Smooth muscle cell (in vitro differentiated cells): Measurements from ENCODE around the gene SPACDR. TPM values are rescaled to one million over a fixed set of nuclear protein-coding genes. Genes with fewer than 3 reads are reported as not detected.
A peak's percentile ranks its signal among the peaks of the same experiment; 100 is the strongest.
"Not testable (repeated sequence)": the region's sequence is repeated elsewhere in the genome, so short reads cannot be mapped to it uniquely, and the experiment has no call there.

ENCODE experiments used
- DNase-seq: peaks from one replicate; lab custom pipeline; 2025; ENCODE audit not compliant: unreplicated experiment; lab: John Stamatoyannopoulos, UW
- H2AFZ ChIP-seq: fragments of 200-600 bp; sonication (generic); 2 replicates; pipeline ENCODE4 v1.6.0; 2016; ENCODE audit warnings: antibody characterized with exemption, low read depth, mild to moderate bottlenecking
- H3F3A ChIP-seq: fragments of 200-600 bp; sonication (generic); 2 replicates; pipeline ENCODE4 v1.6.0; 2017; ENCODE audit warnings: antibody characterized with exemption, low read depth
- H3K27ac ChIP-seq: fragments of 200-600 bp; sonication (generic); 2 replicates; pipeline ENCODE4 v1.5.1; 2016; ENCODE audit warnings: low read depth, mild to moderate bottlenecking
- H3K27me3 ChIP-seq: fragments of 200-600 bp; sonication (generic); 2 replicates; pipeline ENCODE4 v1.6.1; 2016; ENCODE audit warnings: low read depth, mild to moderate bottlenecking
- H3K36me3 ChIP-seq: fragments of 200-600 bp; sonication (generic); 2 replicates; pipeline ENCODE4 v1.5.1; 2016; ENCODE audit warnings: low read depth
- H3K4me1 ChIP-seq: fragments of 200-600 bp; sonication (generic); 2 replicates; pipeline ENCODE4 v1.5.1; 2016; ENCODE audit warnings: low read depth
- H3K4me2 ChIP-seq: fragments of 200-600 bp; sonication (generic); 2 replicates; pipeline ENCODE4 v1.6.0; 2016; ENCODE audit warnings: mild to moderate bottlenecking
- H3K4me3 ChIP-seq: fragments of 200-600 bp; sonication (generic); 2 replicates; pipeline ENCODE4 v1.5.1; 2016; ENCODE audit warnings: mild to moderate bottlenecking
- H3K79me2 ChIP-seq: fragments of 200-600 bp; sonication (generic); 2 replicates; pipeline ENCODE4 v1.6.0; 2016; ENCODE audit warnings: low read depth, mild to moderate bottlenecking
- H3K9ac ChIP-seq: fragments of 200-600 bp; sonication (generic); 2 replicates; pipeline ENCODE4 v1.6.0; 2016; ENCODE audit warnings: low read depth
- H3K9me3 ChIP-seq: fragments of 200-600 bp; sonication (generic); replicated peaks from 2 replicates; pipeline ENCODE4 v1.5.1; 2016; ENCODE audit warnings: low read depth
- H4K20me1 ChIP-seq: fragments of 200-600 bp; sonication (generic); 2 replicates; pipeline ENCODE4 v1.6.0; 2016; ENCODE audit warnings: low read depth
- WGBS: methylation state at CpG from one replicate; pipeline ENCODE4 v1.1.7; 2016; ENCODE audit warnings: low lambda C conversion rate; 5-methylcytosine and 5-hydroxymethylcytosine counted together
- polyA plus RNA-seq: library from polyadenylated mRNA; unstranded; fragments of >200 nt; fragmentation: Nextera tagmentation; extraction: Ambion mirVana; gene quantifications from 2 replicates; pipeline ENCODE4 v1.2.1, GENCODE V29; 2016
- total RNA-seq: library from RNA; depleted of rRNA; stranded (reverse); fragments of >200 nt; gene quantifications from 2 replicates; pipeline ENCODE4 v1.2.3, GENCODE V29; 2014
- TF ChIP-seq, protein P1 (sequence below): fragments of 200-600 bp; sonication (generic); IDR thresholded peaks from 2 replicates; pipeline ENCODE4 v1.5.1; 2017; ENCODE audit warnings: borderline replicate concordance, mild to moderate bottlenecking, antibody characterized with exemption; ENCODE audit not compliant: insufficient read depth, poor library complexity, severe bottlenecking

The SPACDR gene
- total and polyA plus RNA-seq, 2 experiments from 2014 or later, result 0.58 TPM; not detected in 1

DNA sequence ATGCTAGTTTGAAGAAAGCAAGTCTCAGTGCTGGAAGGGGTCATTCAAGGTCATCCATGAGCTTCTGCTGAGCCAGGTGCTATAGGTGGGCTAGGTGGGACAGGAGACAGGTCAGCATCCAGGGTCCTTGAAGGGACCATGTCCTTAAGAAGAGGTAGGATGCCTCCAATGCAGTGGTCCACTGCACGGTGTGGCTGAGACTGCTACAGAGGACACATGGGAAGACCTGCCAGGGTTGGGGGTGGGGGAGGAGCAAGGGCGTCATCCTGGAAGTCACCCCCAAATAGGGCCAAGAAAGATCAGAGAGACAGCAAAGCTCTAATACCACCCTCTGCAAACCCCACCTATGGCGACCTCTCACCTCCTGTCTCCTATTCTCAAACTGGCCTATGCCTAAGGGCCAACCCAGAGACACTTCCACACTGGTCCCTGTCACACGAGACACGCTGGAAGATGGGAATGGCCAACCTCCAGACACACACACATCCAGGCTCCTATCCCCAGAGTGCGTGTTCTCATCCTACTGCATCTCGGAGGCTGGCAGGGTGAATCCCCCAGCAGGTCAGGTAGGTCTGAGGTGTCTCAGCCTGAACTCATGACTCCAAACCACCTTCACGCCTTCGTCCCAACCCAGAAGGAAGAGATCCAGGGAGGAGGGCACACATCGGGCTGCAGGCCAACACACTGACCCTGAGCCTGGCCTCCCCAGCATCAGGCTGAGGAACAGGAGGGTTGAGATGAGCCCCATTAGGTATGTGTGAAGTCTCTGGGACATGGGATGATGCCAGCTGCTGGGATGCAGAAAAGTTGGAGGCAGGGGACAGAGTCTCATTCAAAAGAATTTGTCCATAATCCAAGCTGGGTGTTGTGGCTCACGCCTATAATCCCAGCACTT is 22.2 kb downstream of the SPACDR start:
- DNase-seq, result no peak
- no peak overlapping the region for H3K9ac ChIP-seq
- peaks cover 5% of the 10 kb centered on the region for H3F3A ChIP-seq
- no peak overlapping the region for H2AFZ ChIP-seq
- no peaks in the 10 kb centered on the region for H3K9me3 ChIP-seq
- no peaks in the 10 kb centered on the region for H3K27me3 ChIP-seq
- no peak overlapping the region for H3K4me3 ChIP-seq
- H4K20me1 ChIP-seq, result no peaks in the 10 kb centered on the region
- WGBS, result 97% methylated on average over 11 of the region's 11 CpGs
- H3K27ac ChIP-seq, result no peak overlapping the region
- no peaks in the 10 kb centered on the region for H3K79me2 ChIP-seq
- H3K4me2 ChIP-seq, result no peak overlapping the region
- no peaks in the 10 kb centered on the region for H3K4me1 ChIP-seq
- H3K36me3 ChIP-seq, result no peaks in the 10 kb centered on the region
- TF ChIP-seq, protein P1, sequence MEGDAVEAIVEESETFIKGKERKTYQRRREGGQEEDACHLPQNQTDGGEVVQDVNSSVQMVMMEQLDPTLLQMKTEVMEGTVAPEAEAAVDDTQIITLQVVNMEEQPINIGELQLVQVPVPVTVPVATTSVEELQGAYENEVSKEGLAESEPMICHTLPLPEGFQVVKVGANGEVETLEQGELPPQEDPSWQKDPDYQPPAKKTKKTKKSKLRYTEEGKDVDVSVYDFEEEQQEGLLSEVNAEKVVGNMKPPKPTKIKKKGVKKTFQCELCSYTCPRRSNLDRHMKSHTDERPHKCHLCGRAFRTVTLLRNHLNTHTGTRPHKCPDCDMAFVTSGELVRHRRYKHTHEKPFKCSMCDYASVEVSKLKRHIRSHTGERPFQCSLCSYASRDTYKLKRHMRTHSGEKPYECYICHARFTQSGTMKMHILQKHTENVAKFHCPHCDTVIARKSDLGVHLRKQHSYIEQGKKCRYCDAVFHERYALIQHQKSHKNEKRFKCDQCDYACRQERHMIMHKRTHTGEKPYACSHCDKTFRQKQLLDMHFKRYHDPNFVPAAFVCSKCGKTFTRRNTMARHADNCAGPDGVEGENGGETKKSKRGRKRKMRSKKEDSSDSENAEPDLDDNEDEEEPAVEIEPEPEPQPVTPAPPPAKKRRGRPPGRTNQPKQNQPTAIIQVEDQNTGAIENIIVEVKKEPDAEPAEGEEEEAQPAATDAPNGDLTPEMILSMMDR, result no peak

DNA sequence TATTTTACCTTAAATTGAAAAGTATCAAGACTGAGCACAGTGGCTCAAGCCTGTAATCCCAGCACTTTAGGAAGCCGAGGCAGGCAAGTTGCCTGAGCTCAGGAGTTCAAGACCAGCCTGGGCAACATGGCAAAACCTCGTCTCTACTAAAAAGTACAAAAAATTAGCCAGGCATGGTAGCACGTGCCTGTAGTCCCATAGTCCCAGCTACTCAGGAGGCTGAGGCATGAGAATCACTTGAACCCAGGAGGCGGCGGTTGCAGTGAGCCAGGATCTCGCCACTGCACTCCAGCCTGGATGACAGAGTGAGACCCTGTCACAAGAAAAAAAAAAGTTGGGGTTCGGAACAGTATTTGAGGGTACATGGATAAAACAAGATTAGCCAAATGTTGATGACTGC is 24.8 kb downstream of the SPACDR start:
- H3K9me3 ChIP-seq, H2AFZ ChIP-seq, H3K4me3 ChIP-seq, H4K20me1 ChIP-seq, H3K4me2 ChIP-seq, H3K36me3 ChIP-seq, H3K27me3 ChIP-seq, H3K9ac ChIP-seq, H3K4me1 ChIP-seq, DNase-seq: not testable (repeated sequence)
- Histone ChIP-seq H3K27ac (peak overlapping the region; percentile 54), H3F3A (peaks cover 12% of the 10 kb centered on the region), H3K79me2 (peaks cover 11% of the 10 kb centered on the region)
- 93% methylated on average over 7 of the region's 7 CpGs for WGBS

DNA sequence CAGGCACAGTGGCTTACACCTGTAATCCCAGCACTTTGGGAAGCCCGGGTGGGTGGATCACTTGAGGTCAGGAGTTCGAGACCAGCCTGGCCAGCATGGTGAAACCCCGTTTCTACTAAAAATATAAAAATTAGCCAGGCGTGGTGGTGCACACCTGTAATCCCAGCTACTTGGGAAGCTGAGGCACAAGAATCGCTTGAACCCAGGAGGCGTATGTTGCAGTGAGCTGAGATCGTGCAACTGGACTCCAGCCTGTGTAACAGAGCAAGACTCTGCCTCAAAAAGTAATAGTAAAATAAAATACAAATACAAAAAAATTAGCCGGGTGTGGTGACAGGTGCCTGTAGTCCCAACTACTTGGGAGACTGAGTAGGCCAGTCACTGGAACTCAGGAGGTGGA is 25.3 kb downstream of the SPACDR start:
- H3K79me2 ChIP-seq, result peaks cover 11% of the 10 kb centered on the region
- not testable (repeated sequence) for H3K27me3 ChIP-seq, DNase-seq, H3K36me3 ChIP-seq, H3K9ac ChIP-seq, H3K4me1 ChIP-seq, H3K9me3 ChIP-seq, H3K4me3 ChIP-seq, H2AFZ ChIP-seq, H4K20me1 ChIP-seq, H3K27ac ChIP-seq, H3K4me2 ChIP-seq
- 97% methylated on average over 8 of the region's 8 CpGs for WGBS
- H3F3A ChIP-seq, result peaks cover 15% of the 10 kb centered on the region

DNA sequence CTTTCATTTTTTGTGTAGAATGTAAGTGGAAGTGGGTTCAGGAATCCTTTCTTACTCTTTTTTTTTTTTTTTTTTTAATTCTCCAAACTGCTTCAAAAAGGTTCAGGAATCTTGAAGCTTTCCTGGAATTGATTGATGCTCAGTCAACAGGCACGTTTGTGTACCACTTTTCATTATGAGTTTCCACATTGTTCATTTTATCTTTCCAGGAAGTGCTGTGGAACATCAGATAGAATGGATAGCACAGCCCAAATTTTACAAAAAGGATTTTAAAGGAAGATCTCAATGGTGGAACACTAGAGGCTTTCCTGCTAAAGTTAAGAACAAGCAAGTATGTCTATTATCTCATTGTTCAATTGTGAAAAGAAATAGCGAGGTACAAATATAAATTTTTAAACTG is 25.9 kb downstream of the SPACDR start:
- Histone ChIP-seq H4K20me1 (peaks cover 6% of the 10 kb centered on the region), H2AFZ (no peak overlapping the region), H3K9me3 (no peaks in the 10 kb centered on the region), H3K9ac (no peak overlapping the region), H3F3A (peaks cover 15% of the 10 kb centered on the region), H3K79me2 (peaks cover 13% of the 10 kb centered on the region), H3K36me3 (no peaks in the 10 kb centered on the region), H3K4me2 (no peak overlapping the region), H3K4me1 (peaks cover 9% of the 10 kb centered on the region), H3K27ac (no peak overlapping the region), H3K4me3 (no peak overlapping the region), H3K27me3 (no peaks in the 10 kb centered on the region)
- 82% methylated on average over 2 of the region's 2 CpGs for WGBS
- TF ChIP-seq, protein P1, result no peak
- DNase-seq, result no peak
